ENCODE measurements around the gene GGCX. TPM values are rescaled to one million over a fixed set of nuclear protein-coding genes. Genes with fewer than 3 reads are reported as not detected.

GGCX gene
- total and polyA plus RNA-seq, 2 experiments from 2014 or later, result 64.5 to 66.1 TPM

DNA sequence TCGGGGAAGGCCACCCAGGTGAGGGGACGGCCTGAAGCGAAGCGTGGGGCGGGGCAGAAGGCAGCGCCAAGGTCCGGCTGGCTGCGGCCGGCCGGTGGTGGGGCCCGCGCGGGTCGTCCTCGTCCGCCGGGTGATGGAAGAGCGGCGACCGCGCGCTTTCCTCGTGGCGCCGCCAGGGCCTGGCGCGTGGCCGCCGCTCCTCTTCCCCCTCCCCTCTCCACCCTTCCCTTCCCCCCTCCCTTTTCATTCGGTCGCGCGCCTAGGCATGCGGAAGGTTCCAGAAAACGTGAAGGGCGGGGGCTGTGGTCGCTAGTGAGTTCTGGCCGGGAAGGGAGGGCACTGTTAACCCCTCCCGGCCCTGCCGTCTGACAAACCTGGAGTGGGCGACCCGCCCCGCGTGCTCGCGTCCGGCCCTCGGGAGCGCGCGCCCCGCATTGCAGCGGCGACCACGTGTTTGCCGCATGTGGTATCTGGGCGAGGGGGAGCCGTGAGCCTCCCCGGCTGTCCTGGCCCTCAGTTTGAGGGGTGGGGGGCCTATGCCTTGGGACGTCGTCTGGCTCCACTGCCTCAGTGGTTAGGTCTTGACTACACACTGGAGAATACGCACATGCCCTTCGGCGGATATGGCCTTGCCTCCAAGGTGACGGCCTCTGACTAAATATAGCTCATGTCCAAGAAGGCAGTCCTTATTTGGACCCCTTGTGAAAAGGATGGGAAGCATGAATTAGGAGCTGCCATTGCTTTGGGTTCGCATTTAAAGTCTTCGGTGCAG lies 21.7 kb downstream of the GGCX start:
- DNase-seq (ENCODE audit: low spot score), result peak; percentile 81
- H3K4me3 ChIP-seq, result peak overlapping the region; percentile 85
- H3K27me3 ChIP-seq, result no peaks in the 10 kb centered on the region
- H3K27ac ChIP-seq, result peak overlapping the region; percentile 99
- WGBS (ENCODE audit: low lambda C conversion rate, missing lambda C conversion rate), result under 1% methylated on average over 32 of the region's 67 CpGs
- no peaks in the 10 kb centered on the region for H3K9me2 ChIP-seq (replicated peaks; ENCODE audit: insufficient read depth)
- H3K36me3 ChIP-seq (replicated peaks; ENCODE audit: insufficient read depth, low read depth), result peaks cover 17% of the 10 kb centered on the region
- TF ChIP-seq CTCF (IDR thresholded peaks at IDR 0.05; ENCODE audit: poor library complexity) (no peak), EZH2 (IDR thresholded peaks at IDR 0.05; ENCODE audit: borderline replicate concordance) (no peak), EZH2phosphoT487 (IDR thresholded peaks at IDR 0.05; ENCODE audit: low read depth, severe bottlenecking, unreplicated experiment) (no peak)
- peak overlapping the region; percentile 88 for H3K4me2 ChIP-seq
- peaks cover 49% of the 10 kb centered on the region for H4K20me1 ChIP-seq (ENCODE audit: insufficient read depth, poor library complexity, severe bottlenecking)
- H2AFZ ChIP-seq, result no peak overlapping the region
- no peaks in the 10 kb centered on the region for H3K9me3 ChIP-seq (ENCODE audit: low read depth)
- peaks cover 45% of the 10 kb centered on the region for H3K4me1 ChIP-seq (ENCODE audit: insufficient read depth)
- H3K79me2 ChIP-seq, result peaks cover 66% of the 10 kb centered on the region

DNA sequence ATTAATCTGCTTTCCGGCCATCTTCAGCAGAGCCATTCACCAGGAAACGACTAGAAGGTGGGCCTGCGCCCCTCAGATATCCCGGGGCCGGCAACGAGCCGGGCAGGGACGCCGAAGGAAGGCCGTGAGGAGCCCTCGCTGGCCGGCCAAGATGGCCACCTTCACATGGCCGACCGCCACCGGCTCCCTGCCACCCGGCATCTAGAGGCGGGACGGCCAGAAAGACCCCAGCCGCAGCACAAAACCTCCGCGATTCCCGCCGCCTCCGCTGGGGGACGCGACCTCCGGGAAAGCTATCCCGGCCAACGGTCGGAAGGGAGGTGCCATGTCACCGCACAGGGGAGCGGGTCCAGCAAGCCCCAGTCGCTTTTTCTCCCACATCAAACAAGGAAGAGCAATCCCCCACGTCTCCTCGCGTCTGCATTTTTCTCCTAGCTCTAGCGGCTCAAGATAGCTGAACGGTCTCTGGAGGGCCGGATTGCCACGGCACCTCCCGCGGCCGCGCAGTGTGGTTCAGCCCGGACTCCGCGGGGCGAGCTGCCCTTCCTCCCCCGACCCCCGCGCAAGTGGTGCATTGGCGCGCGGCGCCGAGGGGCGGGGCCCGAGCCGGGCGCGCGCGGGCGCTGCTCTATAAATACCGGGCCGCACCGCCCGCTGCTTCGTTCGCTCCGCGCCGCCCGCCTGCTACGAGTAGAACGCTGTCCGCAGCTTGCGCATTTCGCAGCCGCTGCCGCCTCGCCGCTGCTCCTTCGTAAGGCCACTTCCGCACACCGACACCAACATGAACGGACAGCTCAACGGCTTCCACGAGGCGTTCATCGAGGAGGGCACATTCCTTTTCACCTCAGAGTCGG lies 22.6 kb downstream of the GGCX start, which contains the start of gene MAT2A:
TSS of gene MAT2A (plus strand) at position 662 of the 854 bp plus-strand sequence. CDS start at position 782, 120 bp downstream.
- Histone ChIP-seq H3K4me2 (peak within 1 kb of the TSS; percentile 94), H3K9me2 (replicated peaks; ENCODE audit: insufficient read depth) (no peaks in the 10 kb centered on the region), H3K9me3 (ENCODE audit: low read depth) (no peaks in the 10 kb centered on the region), H3K27me3 (no peaks in the 10 kb centered on the region), H3K27ac (peak within 1 kb of the TSS; percentile 99), H3K4me1 (ENCODE audit: insufficient read depth) (peaks cover 45% of the 10 kb centered on the region), H4K20me1 (ENCODE audit: insufficient read depth, poor library complexity, severe bottlenecking) (peaks cover 46% of the 10 kb centered on the region), H3K4me3 (peak within 1 kb of the TSS; percentile 89), H3K79me2 (peaks cover 66% of the 10 kb centered on the region), H2AFZ (peak within 1 kb of the TSS; percentile 72), H3K36me3 (replicated peaks; ENCODE audit: insufficient read depth, low read depth) (peaks cover 17% of the 10 kb centered on the region)
- 1% methylated on average over 86 of the region's 92 CpGs for WGBS (ENCODE audit: low lambda C conversion rate, missing lambda C conversion rate)
- TF ChIP-seq CTCF (IDR thresholded peaks at IDR 0.05; ENCODE audit: poor library complexity), result peak; percentile 71
- no peak for TF ChIP-seq EZH2phosphoT487 (IDR thresholded peaks at IDR 0.05; ENCODE audit: low read depth, severe bottlenecking, unreplicated experiment)
- TF ChIP-seq EZH2 (IDR thresholded peaks at IDR 0.05; ENCODE audit: borderline replicate concordance), result no peak
- DNase-seq (ENCODE audit: low spot score), result peak; percentile 95

DNA sequence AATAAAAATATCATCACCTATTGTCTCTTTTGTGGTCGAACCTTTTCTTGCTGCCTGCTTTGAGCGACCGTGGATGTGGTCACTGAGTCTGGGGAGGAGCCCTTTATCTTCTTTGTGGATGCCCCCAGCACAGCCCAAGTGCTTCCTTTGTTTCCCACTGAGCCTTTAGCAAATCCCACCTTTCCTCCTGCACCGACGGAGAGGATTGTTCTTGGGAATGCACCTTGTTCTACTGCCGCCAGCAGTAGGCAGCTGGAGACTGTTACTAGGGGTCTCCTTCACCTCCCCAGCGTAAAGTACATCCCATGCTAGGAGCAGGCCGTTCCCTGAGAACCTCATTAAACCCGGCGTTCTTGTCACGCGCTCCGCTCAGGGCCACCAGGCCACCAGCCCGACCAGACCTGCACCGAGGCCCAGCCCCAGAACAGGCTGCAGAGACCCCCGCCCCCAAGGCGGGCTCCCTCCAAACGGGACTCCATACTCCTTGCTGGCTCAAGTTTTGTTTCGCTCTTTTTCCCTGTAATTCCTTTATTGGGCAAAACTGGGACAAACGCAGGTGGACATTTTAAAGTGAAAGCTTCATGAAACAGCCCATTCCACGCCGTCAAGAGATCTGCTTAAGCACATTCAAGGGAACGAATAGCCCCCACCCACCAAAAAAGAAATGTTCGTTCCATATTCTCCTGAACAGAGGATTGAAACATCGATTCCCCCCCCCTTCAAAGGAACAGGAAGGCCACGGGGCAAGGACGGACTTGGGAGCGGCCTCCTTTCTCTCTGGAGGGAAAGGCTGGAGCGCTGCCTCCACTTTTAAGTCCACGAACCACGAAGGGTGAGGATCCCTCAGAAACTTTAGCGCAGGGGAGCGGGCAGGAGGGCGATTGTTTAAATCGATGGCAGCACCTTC lies 23.4 kb downstream of the GGCX start:
- H3K79me2 ChIP-seq, result peaks cover 58% of the 10 kb centered on the region
- H3K36me3 ChIP-seq (replicated peaks; ENCODE audit: insufficient read depth, low read depth), result peaks cover 12% of the 10 kb centered on the region
- no peaks in the 10 kb centered on the region for H3K9me3 ChIP-seq (ENCODE audit: low read depth)
- WGBS (ENCODE audit: low lambda C conversion rate, missing lambda C conversion rate), result 4% methylated on average over 35 of the region's 35 CpGs
- H3K27me3 ChIP-seq, result no peaks in the 10 kb centered on the region
- H4K20me1 ChIP-seq (ENCODE audit: insufficient read depth, poor library complexity, severe bottlenecking), result peaks cover 37% of the 10 kb centered on the region
- peak overlapping the region; percentile 99 for H3K27ac ChIP-seq
- peak; percentile 76 for DNase-seq (ENCODE audit: low spot score)
- H3K4me3 ChIP-seq, result peak overlapping the region; percentile 89
- peak overlapping the region; percentile 94 for H3K4me2 ChIP-seq
- H3K4me1 ChIP-seq (ENCODE audit: insufficient read depth), result peaks cover 41% of the 10 kb centered on the region
- H2AFZ ChIP-seq, result peak overlapping the region; percentile 72
- no peaks in the 10 kb centered on the region for H3K9me2 ChIP-seq (replicated peaks; ENCODE audit: insufficient read depth)
- no peak for TF ChIP-seq EZH2 (IDR thresholded peaks at IDR 0.05; ENCODE audit: borderline replicate concordance)
- no peak for TF ChIP-seq EZH2phosphoT487 (IDR thresholded peaks at IDR 0.05; ENCODE audit: low read depth, severe bottlenecking, unreplicated experiment)
- no peak for TF ChIP-seq CTCF (IDR thresholded peaks at IDR 0.05; ENCODE audit: poor library complexity)

All from hepatocyte (in vitro differentiated cells).